Measurements from ENCODE around the gene ATXN1L. TPM values are rescaled to one million over a fixed set of nuclear protein-coding genes. Genes with fewer than 3 reads are reported as not detected.
A peak's percentile ranks its signal among the peaks of the same experiment; 100 is the strongest.

The ATXN1L gene
- total RNA-seq, 3 donors from 2014 or later (not counting 1 experiment from before 2014, with no cell fraction given): 59.7 to 66.9 (median 59.8) TPM

- H3K9me3 ChIP-seq (ENCODE audit: control insufficient read depth, insufficient read depth, low read length): no peaks in the 10 kb centered on the region
- H3K4me1 ChIP-seq (ENCODE audit: control insufficient read depth, insufficient read depth, low read length): peaks cover 40% of the 10 kb centered on the region
- over 99% methylated on average over 4 of the region's 4 CpGs for WGBS (ENCODE audit: insufficient coverage)
Observed at GRCh38 chr16:71899171-71899570, 53.4 kb downstream of the ATXN1L start.

DNA sequence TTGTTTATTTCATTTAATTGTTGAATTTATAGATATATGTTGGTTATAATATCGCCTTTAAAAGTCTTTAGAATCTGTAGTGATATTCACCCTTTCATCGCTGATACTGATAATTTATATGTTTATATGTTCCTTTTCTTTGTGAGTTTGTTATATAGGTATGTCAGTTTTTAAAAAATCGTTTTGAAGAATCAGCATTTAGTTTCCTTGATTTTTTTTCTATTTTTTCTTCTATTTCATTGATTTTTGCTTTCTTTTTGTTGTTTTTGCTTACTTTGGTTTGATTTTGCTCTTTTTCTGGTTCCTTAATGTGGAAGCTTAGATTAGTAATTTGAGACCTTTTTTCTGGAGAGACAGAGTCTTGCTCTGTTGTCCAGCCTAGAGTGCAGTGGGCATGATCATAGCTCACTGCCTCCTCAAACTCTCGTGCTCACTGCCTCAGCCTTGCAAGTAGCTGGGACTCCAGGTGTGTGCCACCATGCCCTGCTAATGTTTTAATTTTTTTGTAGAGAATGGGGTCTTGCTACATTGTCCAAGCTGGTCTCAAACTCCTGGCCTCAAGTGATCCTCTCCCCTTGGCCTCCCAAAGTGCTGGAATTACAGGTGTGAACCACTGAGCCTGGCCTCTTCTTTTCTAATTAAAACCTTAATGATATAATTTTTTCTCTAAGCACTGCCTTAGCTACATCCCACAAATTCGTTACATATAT lies 57.0 kb downstream of the ATXN1L start:
- no peaks in the 10 kb centered on the region for H3K36me3 Mint-ChIP-seq
- TF ChIP-seq, protein P1, sequence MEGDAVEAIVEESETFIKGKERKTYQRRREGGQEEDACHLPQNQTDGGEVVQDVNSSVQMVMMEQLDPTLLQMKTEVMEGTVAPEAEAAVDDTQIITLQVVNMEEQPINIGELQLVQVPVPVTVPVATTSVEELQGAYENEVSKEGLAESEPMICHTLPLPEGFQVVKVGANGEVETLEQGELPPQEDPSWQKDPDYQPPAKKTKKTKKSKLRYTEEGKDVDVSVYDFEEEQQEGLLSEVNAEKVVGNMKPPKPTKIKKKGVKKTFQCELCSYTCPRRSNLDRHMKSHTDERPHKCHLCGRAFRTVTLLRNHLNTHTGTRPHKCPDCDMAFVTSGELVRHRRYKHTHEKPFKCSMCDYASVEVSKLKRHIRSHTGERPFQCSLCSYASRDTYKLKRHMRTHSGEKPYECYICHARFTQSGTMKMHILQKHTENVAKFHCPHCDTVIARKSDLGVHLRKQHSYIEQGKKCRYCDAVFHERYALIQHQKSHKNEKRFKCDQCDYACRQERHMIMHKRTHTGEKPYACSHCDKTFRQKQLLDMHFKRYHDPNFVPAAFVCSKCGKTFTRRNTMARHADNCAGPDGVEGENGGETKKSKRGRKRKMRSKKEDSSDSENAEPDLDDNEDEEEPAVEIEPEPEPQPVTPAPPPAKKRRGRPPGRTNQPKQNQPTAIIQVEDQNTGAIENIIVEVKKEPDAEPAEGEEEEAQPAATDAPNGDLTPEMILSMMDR (IDR thresholded peaks at IDR 0.05): no peak
- Histone ChIP-seq H3K27ac (ENCODE audit: low read length) (no peak overlapping the region), H3K36me3 (ENCODE audit: control insufficient read depth, insufficient read depth, low read length) (no peaks in the 10 kb centered on the region), H3K4me3 (ENCODE audit: low read length) (no peak overlapping the region), H3K4me1 (ENCODE audit: control insufficient read depth, insufficient read depth, low read length) (peaks cover 48% of the 10 kb centered on the region), H3K27me3 (ENCODE audit: control insufficient read depth, insufficient read depth, low read length) (no peaks in the 10 kb centered on the region), H3K9me3 (ENCODE audit: control insufficient read depth, insufficient read depth, low read length) (no peaks in the 10 kb centered on the region)
- no peaks in the 10 kb centered on the region for H3K27me3 Mint-ChIP-seq (ENCODE audit: low read depth in 2 of 2)
- no peak for ATAC-seq
- DNase-seq: no peak
- peak overlapping the region; percentile 68 to 73 for H3K27ac Mint-ChIP-seq
- no peaks in the 10 kb centered on the region for H3K9me3 Mint-ChIP-seq
- WGBS (ENCODE audit: insufficient coverage): 96% methylated on average over 3 of the region's 5 CpGs
- peaks cover 63 to 65% of the 10 kb centered on the region in 2 donors for H3K4me1 Mint-ChIP-seq
- intact Hi-C loops (cut with micrococcal nuclease): no loop called here
- peak overlapping the region; percentile 25 for H3K4me3 Mint-ChIP-seq

More at GRCh38 chr16:71899171-71899570, 53.4 kb downstream of the ATXN1L start:
- no peaks in the 10 kb centered on the region for H3K36me3 ChIP-seq (ENCODE audit: control insufficient read depth, insufficient read depth, low read length)
- TF ChIP-seq, protein P1 (IDR thresholded peaks at IDR 0.05): no peak
- DNase-seq (no peak), ATAC-seq (no peak)
- Mint-ChIP-seq H3K4me3 (peak overlapping the region; percentile 37), H3K4me1 (peaks cover 51 to 63% of the 10 kb centered on the region in 2 donors), H3K27me3 (ENCODE audit: low read depth in 2 of 2) (no peaks in the 10 kb centered on the region), H3K36me3 (no peaks in the 10 kb centered on the region), H3K9me3 (no peaks in the 10 kb centered on the region), H3K27ac (peak overlapping the region; percentile 70 to 72)
- no peak overlapping the region for H3K4me3 ChIP-seq (ENCODE audit: low read length)
- H3K27me3 ChIP-seq (ENCODE audit: control insufficient read depth, insufficient read depth, low read length): no peaks in the 10 kb centered on the region
- intact Hi-C loops (cut with micrococcal nuclease): loop anchor here (5.0 kb wide), 1 partner anchor 52 kb away; the partner anchor contains the start of gene ATXN1L
- no peak overlapping the region for H3K27ac ChIP-seq (ENCODE audit: low read length)

- no peak for DNase-seq
- Histone ChIP-seq H3K4me1 (ENCODE audit: control insufficient read depth, insufficient read depth, low read length) (peaks cover 47% of the 10 kb centered on the region), H3K36me3 (ENCODE audit: control insufficient read depth, insufficient read depth, low read length) (no peaks in the 10 kb centered on the region), H3K27me3 (ENCODE audit: control insufficient read depth, insufficient read depth, low read length) (no peaks in the 10 kb centered on the region), H3K4me3 (ENCODE audit: low read length) (no peak overlapping the region), H3K27ac (ENCODE audit: low read length) (no peak overlapping the region), H3K9me3 (ENCODE audit: control insufficient read depth, insufficient read depth, low read length) (no peaks in the 10 kb centered on the region)
- no peak overlapping the region for H3K4me3 Mint-ChIP-seq
- H3K4me1 Mint-ChIP-seq: peaks cover 69 to 70% of the 10 kb centered on the region in 2 donors
- intact Hi-C loops (cut with micrococcal nuclease): no loop called here
- WGBS (ENCODE audit: insufficient coverage): 78% methylated on average over 1 of the region's 2 CpGs
- TF ChIP-seq, protein P1 (IDR thresholded peaks at IDR 0.05): no peak
- no peaks in the 10 kb centered on the region for H3K9me3 Mint-ChIP-seq
- H3K27ac Mint-ChIP-seq: peak overlapping the region; percentile 4 to 73
- no peaks in the 10 kb centered on the region for H3K36me3 Mint-ChIP-seq
- no peaks in the 10 kb centered on the region for H3K27me3 Mint-ChIP-seq (ENCODE audit: low read depth in 2 of 2)
- no peak for ATAC-seq
Observed at GRCh38 chr16:71903608-71904007, 57.8 kb downstream of the ATXN1L start.

Data from natural killer cell (primary cell).